Activated naive CD4-positive, alpha-beta T cell treated with anti-CD3 and anti-CD28 coated beads, Interleukin-2, amount 10 ng/mL, durations not matched to agents 7 days and 5 days (primary cell): ENCODE results near the gene RALY.
"Not testable (repeated sequence)": the region's sequence is repeated elsewhere in the genome, so short reads cannot be mapped to it uniquely, and the experiment has no call there.

Experiments used
- CTCF ChIA-PET: fragments of 350-600 bp; sonication (Branson Sonifier 250); formaldehyde crosslinking; loops from one replicate; lab custom pipeline; 2021; ENCODE audit warnings: antibody characterized with exemption; lab: Charles Lee
- DNase-seq: peaks from one replicate; pipeline ENCODE4 v3.0.0-alpha.2; 2020
- H3K27ac Mint-ChIP-seq: one replicate; pipeline ENCODE4 v1.8.0; 2021; ENCODE audit warnings: mild to moderate bottlenecking, moderate library complexity, mixed read lengths
- H3K27me3 Mint-ChIP-seq: one replicate; pipeline ENCODE4 v1.8.0; 2021; ENCODE audit warnings: mild to moderate bottlenecking, mixed read lengths
- H3K36me3 Mint-ChIP-seq: one replicate; pipeline ENCODE4 v1.8.0; 2021; ENCODE audit warnings: mixed read lengths
- H3K4me1 Mint-ChIP-seq: one replicate; pipeline ENCODE4 v1.8.0; 2021; ENCODE audit warnings: mixed read lengths
- H3K4me3 Mint-ChIP-seq: one replicate; pipeline ENCODE4 v1.8.0; 2021; ENCODE audit warnings: mild to moderate bottlenecking, moderate library complexity, mixed read lengths
- H3K9me3 Mint-ChIP-seq: one replicate; pipeline ENCODE4 v1.8.0; 2021; ENCODE audit warnings: mixed read lengths

The RALY gene

DNA sequence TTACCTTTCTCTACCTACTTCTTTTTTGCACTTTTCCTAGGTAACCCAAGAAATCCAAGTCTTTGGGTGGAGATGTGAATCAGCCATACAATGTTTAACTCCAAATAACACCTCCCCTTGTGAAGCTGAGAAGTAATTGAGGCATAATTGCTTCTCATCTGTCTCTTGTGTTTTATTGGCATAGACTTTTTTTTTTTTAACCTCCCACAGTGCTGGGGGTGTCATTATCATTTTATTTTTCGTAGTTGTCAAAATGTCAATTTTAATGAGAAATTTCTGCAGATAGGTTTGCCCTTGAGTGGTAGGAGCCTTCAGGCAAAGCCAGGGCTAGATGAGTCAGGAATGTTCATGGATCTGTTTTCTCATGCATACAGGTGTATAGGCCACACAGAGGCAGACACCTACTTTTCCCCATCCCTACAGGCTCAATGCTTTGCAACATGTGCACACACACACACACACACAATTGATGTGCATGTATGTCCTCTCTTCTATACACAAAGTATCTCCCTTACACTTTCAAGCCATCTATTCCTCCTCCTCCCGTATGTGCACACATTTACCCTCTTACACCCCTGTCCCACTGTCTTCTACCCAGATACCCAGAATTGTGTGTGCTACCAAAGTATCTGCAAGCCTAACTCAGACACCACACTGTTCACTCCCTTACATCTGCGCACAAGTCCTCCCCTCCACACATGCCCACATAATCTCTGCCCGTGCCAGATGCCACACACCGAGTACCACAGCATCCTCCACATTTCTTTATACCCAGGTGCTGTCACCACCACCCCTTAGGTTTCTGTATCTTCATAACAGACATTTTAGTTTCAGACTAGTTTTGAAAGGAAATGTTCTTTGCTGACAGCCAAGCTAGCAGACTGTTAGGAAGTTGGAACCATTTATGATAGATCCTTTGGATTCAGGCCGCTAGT is 22.0 kb downstream of the RALY start:
- Mint-ChIP-seq H3K4me3 (no peak overlapping the region), H3K27ac (no peak overlapping the region), H3K36me3 (peaks cover 4% of the 10 kb centered on the region), H3K4me1 (peaks cover 65% of the 10 kb centered on the region), H3K27me3 (no peaks in the 10 kb centered on the region), H3K9me3 (no peaks in the 10 kb centered on the region)
- CTCF ChIA-PET: interaction anchor here (0.7 kb wide), 1 partner anchor 8 kb away, joined by 3 read pairs; no protein-coding TSS in a partner anchor
- no peak for DNase-seq

DNA sequence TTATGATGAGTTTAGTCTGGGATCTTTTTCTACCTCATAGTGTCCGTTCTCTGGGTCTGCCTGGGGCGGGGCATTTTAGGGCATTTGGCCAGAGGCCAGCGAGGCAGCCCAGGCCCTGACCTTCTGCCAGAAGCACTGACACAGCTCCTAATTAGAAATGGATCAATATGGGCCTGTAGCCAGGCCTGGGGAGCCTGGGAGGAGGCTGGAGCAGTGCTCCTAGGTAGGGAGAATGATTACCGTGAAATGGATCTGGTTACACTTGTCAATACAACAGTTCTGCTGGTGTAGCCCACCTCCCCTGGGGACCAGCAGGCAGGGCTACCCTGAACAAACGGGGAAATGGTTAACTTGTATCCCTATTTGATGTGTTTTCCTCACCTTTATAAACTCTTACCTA is 23.0 kb downstream of the RALY start:
- Mint-ChIP-seq H3K27ac (no peak overlapping the region), H3K36me3 (peaks cover 7% of the 10 kb centered on the region), H3K9me3 (no peaks in the 10 kb centered on the region), H3K4me3 (no peak overlapping the region), H3K4me1 (peaks cover 62% of the 10 kb centered on the region), H3K27me3 (no peaks in the 10 kb centered on the region)
- DNase-seq: no peak
- CTCF ChIA-PET: no interaction called here

DNA sequence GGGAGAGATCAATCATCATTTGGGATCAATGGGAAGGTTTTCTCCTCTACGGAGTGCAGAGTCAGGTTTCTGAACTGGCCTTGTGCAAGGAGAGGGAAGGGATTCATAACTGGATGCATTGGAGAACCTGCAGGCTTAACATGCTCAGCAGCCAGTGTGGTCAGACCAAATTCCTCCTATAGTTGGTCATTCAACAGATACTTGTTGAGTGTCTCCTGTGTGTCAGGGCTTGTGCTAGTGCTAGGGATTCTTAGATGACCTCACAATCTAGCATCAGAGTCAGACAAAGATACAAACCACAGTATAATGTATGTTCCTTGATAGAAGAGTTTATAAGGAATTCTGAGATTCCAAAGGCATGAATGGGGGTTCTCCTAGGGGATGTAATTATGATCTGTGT is 23.9 kb downstream of the RALY start:
- no peak overlapping the region for H3K4me3 Mint-ChIP-seq
- peak overlapping the region; percentile 24 for H3K27ac Mint-ChIP-seq
- peaks cover 8% of the 10 kb centered on the region for H3K36me3 Mint-ChIP-seq
- no peaks in the 10 kb centered on the region for H3K27me3 Mint-ChIP-seq
- no peaks in the 10 kb centered on the region for H3K9me3 Mint-ChIP-seq
- CTCF ChIA-PET: no interaction called here
- peaks cover 65% of the 10 kb centered on the region for H3K4me1 Mint-ChIP-seq
- DNase-seq: no peak

DNA sequence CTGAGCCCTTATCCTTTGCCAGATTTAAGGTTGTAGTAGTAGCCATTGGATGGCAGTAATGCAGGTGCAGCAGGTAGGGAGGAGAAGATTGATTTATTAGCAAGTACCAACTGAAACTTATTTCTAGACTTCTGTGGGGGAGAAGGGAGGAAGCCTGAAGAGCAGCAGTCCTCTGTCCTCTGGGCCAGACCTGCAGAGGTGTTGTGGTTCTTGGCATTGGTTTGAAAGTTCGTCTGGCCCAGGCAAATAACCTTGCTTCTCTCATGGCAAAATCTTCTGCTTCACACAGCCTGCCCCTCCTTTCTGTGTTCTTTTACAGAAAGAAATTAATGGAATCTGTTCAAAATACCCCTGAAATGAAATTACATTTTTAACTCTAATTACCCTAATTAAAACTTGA is 24.5 kb downstream of the RALY start:
- Mint-ChIP-seq H3K4me3 (no peak overlapping the region), H3K27me3 (no peaks in the 10 kb centered on the region), H3K9me3 (no peaks in the 10 kb centered on the region), H3K36me3 (peaks cover 8% of the 10 kb centered on the region), H3K27ac (no peak overlapping the region), H3K4me1 (peaks cover 68% of the 10 kb centered on the region)
- CTCF ChIA-PET: no interaction called here
- no peak for DNase-seq

DNA sequence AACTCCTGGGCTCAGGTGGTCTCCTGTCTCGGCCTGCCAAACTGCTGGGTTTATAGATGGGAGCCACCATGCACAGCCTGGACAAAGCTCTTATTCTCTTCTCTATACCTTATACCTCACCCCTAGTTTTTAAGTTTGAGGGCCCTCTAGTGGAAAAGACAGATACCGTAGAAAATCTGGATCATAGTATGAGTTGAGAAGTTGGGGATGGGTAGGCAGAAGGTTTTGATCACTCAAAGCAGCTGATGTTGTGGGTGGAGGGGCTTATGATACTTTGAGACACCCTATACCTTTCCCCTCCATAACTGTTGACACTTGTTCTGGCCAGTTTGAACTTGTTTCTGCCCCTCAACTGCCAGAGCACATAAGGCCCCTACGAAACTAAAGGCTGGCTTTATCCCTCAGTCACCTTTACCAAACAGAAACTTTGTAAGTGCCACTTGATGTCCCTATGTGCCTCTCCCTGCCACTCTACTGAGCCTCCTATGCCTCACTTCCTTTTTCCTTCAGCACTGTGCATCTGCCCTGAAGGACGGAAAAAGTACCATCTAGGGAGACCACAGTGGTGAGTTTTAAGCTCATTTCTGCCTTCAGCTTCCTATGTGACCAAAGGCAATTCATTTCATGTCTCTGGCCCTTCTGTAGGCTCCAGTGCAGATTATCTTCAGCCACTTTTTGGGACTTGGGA is 28.6 kb downstream of the RALY start:
- CTCF ChIA-PET: interaction anchor here (0.8 to 1.0 kb wide), 2 partner anchors 107 to 108 kb away, joined by 3 to 4 read pairs; no protein-coding TSS in a partner anchor
- H3K36me3 Mint-ChIP-seq: peaks cover 14% of the 10 kb centered on the region
- H3K4me3 Mint-ChIP-seq: no peak overlapping the region
- H3K4me1 Mint-ChIP-seq: peaks cover 55% of the 10 kb centered on the region
- no peak overlapping the region for H3K27ac Mint-ChIP-seq
- DNase-seq: no peak
- H3K9me3 Mint-ChIP-seq: no peaks in the 10 kb centered on the region
- no peaks in the 10 kb centered on the region for H3K27me3 Mint-ChIP-seq

DNA sequence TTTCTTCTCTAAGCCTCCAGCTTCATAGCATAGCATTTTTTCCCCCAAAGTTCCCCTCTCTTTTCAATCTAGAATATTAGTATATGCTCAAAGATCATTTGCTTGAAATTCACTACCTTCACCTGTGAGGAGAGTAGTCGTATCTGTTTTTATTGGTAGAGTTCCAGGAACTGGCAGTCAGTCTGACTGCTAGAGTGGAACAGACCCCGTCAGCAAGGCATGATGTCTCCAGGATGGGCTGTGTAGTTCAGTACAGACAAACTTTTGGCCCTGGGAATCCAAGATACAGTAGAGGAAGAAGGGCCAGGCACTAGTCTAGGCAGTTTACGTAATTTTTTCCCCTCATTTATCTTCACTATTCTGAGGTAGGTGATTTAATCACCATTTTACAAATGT is 29.1 kb downstream of the RALY start:
- Mint-ChIP-seq H3K27ac (no peak overlapping the region), H3K9me3 (no peaks in the 10 kb centered on the region)

DNA sequence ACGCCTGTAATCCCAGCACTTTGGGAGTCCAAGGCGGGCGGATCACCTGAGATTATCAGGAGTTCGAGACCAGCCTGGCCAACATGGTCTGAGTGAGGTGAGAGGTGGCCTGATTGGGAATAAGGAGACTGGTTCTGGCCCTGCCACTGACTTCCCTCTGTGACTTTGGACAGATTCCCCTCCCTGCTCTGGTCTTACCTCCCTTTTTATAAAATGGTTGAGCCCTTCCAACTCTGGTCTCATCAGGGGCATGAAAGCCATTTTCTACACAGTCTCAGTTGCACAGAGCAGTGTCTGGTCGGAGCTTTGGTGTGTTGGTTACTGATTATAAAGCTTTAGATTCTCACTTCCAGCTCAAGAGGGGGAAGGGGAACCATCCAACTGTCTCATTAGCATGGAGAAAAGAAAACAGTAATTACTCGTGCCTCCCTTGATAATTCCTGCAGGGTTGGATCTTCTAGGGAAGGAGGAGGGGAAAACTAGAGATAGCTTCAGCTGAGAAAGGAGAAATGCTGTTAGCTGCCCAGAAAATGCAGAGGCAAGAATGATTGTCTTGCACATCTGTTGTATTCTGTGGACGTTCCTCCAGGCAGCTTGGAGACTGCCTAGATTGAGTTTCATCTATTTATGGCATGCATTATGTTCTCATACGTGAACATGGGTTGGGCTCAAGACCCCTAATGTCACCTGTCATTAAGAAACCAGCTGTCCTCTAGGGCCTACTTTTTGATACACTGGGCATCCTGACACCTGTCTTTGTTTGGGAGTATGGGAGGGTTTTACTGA is 30.4 kb downstream of the RALY start:
- no peaks in the 10 kb centered on the region for H3K27me3 Mint-ChIP-seq
- H3K4me3 Mint-ChIP-seq: no peak overlapping the region
- H3K36me3 Mint-ChIP-seq: peaks cover 21% of the 10 kb centered on the region
- no peak for DNase-seq
- no peaks in the 10 kb centered on the region for H3K9me3 Mint-ChIP-seq
- H3K4me1 Mint-ChIP-seq: peaks cover 57% of the 10 kb centered on the region
- H3K27ac Mint-ChIP-seq: no peak overlapping the region
- CTCF ChIA-PET: interaction anchor here (1.2 to 1.4 kb wide), 2 partner anchors 9 to 161 kb away, joined by 3 read pairs; no protein-coding TSS in a partner anchor

More for the DNA sequence above, 29.1 kb downstream of the RALY start:
- CTCF ChIA-PET: no interaction called here
- no peaks in the 10 kb centered on the region for H3K27me3 Mint-ChIP-seq
- peaks cover 54% of the 10 kb centered on the region for H3K4me1 Mint-ChIP-seq
- H3K4me3 Mint-ChIP-seq: no peak overlapping the region
- peaks cover 18% of the 10 kb centered on the region for H3K36me3 Mint-ChIP-seq
- DNase-seq: no peak

DNA sequence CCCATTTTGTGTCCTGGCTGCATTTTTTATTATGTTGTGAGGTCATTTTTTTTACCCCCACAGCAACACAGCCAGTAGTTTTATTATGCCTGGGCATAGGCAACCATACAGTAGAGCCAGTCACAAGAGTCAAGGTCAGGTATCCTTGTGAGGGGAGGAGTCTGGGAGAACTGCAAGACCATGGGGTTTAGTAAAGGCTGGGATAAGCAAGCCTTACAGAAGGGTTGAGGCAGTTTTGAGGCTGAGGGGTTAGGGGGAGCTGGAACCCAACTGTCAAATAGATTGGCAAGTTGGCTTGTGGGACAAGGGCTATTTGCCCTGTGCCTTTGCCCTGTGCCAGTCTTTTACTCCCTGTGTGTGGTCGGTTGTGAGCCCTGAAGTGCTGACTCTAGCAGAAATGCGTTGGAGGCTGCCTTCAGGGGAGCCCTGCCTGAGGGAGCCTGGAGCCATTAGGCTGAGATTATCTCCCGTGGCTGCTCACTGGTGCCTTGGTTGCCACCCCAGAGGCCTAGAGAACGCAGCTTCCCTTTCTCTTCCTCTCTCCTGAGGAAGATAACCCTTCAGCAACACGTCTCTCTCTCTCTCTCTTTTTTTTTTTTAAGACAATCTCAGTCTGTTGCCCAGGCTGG is 31.1 kb downstream of the RALY start:
- Mint-ChIP-seq H3K4me3 (no peak overlapping the region), H3K27me3 (no peaks in the 10 kb centered on the region), H3K27ac (no peak overlapping the region), H3K36me3 (peaks cover 23% of the 10 kb centered on the region), H3K9me3 (no peaks in the 10 kb centered on the region), H3K4me1 (peaks cover 58% of the 10 kb centered on the region)
- no peak for DNase-seq
- CTCF ChIA-PET: interaction anchor here (0.8 to 1.4 kb wide), 4 partner anchors 10 to 162 kb away, joined by 3 to 4 read pairs (median 3); no protein-coding TSS in a partner anchor

DNA sequence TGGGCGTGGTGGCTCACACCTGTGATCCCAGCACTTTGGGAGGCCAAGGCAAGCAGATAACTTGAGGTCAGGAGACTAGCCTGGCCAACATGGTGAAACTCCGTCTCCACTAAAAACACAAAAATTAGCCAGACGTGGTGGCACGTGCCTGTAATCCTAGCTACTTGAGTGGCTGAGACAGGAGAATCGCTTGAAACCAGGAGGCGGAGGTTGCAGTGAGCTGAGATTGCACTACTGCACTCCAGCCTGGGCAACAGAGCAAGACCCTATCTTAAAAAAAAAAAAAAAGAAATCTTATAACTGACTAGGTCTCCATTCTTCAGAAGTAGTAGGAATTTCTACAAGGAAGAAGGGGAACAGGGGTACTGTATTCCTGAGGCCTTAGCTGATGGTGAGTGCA is 34.3 kb downstream of the RALY start:
- not testable (repeated sequence) for H3K9me3 Mint-ChIP-seq, H3K27ac Mint-ChIP-seq, H3K27me3 Mint-ChIP-seq, H3K4me3 Mint-ChIP-seq, DNase-seq
- Mint-ChIP-seq H3K36me3 (peaks cover 28% of the 10 kb centered on the region), H3K4me1 (peaks cover 40% of the 10 kb centered on the region)
- CTCF ChIA-PET: interaction anchor here (0.6 to 0.9 kb wide), 2 partner anchors 15 to 165 kb away, joined by 3 read pairs; no protein-coding TSS in a partner anchor

DNA sequence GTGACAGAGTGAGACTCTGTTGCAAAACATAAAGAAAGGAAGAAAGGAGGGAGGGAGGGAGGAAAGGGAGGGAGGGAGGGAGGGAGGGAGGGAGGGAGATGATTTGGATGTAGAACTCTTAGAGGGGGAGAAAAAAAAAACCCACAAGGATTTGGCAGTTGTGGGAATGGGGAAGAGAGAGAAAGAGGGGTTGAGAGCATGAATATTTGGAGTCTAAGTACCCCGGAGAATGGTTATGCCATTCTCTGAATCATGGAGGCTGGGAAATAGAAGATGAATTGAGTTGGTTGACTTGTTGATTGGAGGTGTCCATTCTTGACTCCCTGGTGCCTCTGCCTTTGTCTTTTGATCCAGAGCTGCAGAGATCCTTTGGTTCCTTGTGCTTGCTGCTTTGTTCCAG is 35.7 kb downstream of the RALY start:
- DNase-seq: no peak
- Mint-ChIP-seq H3K4me1 (peaks cover 35% of the 10 kb centered on the region), H3K36me3 (peaks cover 37% of the 10 kb centered on the region), H3K9me3 (no peaks in the 10 kb centered on the region), H3K27ac (no peak overlapping the region), H3K27me3 (no peaks in the 10 kb centered on the region), H3K4me3 (no peak overlapping the region)
- CTCF ChIA-PET: no interaction called here

DNA sequence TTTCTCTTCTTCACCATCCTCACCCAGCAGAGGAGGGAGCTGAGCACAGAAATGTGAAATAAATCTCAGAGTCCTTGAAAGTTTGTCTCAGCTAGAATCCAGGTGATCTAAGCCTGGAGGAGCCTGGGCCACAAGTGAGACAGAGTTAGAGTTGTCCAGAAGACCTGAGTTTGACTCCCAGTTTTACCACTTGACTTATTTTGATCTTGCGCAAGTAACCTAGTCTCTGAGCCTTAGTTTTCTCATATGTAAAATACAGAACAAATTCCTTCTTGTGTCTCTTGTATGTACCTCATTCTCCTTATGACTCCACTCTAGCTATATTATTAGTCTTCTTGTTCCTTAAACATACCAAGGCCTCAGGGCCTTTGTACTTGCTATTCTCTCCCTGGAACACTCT is 36.7 kb downstream of the RALY start:
- Mint-ChIP-seq H3K36me3 (peaks cover 39% of the 10 kb centered on the region), H3K9me3 (no peaks in the 10 kb centered on the region), H3K27ac (no peak overlapping the region), H3K4me1 (peaks cover 32% of the 10 kb centered on the region), H3K27me3 (no peaks in the 10 kb centered on the region), H3K4me3 (no peak overlapping the region)
- CTCF ChIA-PET: no interaction called here
- DNase-seq: no peak

DNA sequence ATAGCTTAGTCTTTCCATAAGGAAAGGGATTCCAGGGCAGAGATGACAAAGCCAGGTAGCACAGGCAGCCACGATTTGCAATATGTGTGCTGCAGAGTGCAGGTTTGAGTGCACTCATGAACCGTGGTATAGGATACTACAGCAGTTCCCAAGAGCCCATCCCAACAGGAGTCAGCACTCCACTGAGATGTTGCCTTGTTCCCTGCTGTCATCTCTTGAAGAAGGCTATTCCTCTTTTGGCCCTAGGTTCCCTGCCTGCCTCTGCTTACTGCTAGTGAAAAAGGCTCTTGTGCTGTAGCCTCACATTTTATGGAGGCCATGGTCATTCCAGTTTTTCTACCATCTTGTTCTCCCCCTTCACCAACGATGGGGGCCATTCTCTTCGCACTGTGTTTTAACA is 40.2 kb downstream of the RALY start:
- H3K27ac Mint-ChIP-seq: no peak overlapping the region
- no peaks in the 10 kb centered on the region for H3K9me3 Mint-ChIP-seq
- CTCF ChIA-PET: interaction anchor here (2.4 kb wide), 1 partner anchor 11 kb away, joined by 5 read pairs; no protein-coding TSS in a partner anchor
- peaks cover 39% of the 10 kb centered on the region for H3K36me3 Mint-ChIP-seq
- DNase-seq: no peak
- peaks cover 40% of the 10 kb centered on the region for H3K4me1 Mint-ChIP-seq
- H3K27me3 Mint-ChIP-seq: no peaks in the 10 kb centered on the region
- H3K4me3 Mint-ChIP-seq: no peak overlapping the region

DNA sequence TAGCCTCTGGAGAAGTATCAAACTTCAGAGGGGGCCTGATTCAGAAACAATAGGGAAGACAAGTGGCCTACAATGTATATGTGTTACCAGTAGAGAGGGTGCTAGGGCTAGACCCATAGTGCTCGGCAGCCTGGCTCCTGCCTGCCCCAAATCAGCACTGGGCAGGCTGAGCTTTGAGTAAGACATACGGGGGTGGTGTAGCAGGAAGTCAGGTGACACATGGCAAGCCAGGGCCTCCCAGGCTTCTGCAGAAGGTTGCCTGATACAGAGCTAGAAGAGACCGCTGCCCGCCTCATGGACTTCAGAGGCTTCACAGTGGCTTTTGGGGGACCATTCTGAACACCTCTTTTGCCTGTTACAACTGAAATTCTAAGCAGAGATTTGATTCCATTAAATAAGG is 43.4 kb downstream of the RALY start:
- H3K4me1 Mint-ChIP-seq: peaks cover 35% of the 10 kb centered on the region
- no peaks in the 10 kb centered on the region for H3K27me3 Mint-ChIP-seq
- H3K9me3 Mint-ChIP-seq: no peaks in the 10 kb centered on the region
- peak; percentile 63 for DNase-seq
- peak overlapping the region; percentile 10 for H3K4me3 Mint-ChIP-seq
- peaks cover 30% of the 10 kb centered on the region for H3K36me3 Mint-ChIP-seq
- CTCF ChIA-PET: interaction anchor here (0.9 kb wide), 1 partner anchor 33 kb away, joined by 4 read pairs; no protein-coding TSS in a partner anchor
- H3K27ac Mint-ChIP-seq: no peak overlapping the region
